Neural progenitor cell (in vitro differentiated cells): ENCODE data around the gene CHCT1.

Experiments
- EZH2 ChIP-seq: fragments of 200-600 bp; sonication (generic); IDR thresholded peaks from 2 replicates; pipeline ENCODE4 v1.6.1; 2017; ENCODE audit warnings: antibody characterized with exemption, mild to moderate bottlenecking, moderate library complexity
- EZH2phosphoT487 ChIP-seq: fragments of 200-600 bp; sonication (generic); IDR thresholded peaks from 2 replicates; pipeline ENCODE4 v1.6.1; 2017; ENCODE audit warnings: antibody characterized with exemption
- TF ChIP-seq, protein P1 (sequence below): fragments of 200-600 bp; sonication (generic); IDR thresholded peaks from 2 replicates; pipeline ENCODE4 v1.5.1; 2017; ENCODE audit warnings: antibody characterized with exemption, mild to moderate bottlenecking

DNA sequence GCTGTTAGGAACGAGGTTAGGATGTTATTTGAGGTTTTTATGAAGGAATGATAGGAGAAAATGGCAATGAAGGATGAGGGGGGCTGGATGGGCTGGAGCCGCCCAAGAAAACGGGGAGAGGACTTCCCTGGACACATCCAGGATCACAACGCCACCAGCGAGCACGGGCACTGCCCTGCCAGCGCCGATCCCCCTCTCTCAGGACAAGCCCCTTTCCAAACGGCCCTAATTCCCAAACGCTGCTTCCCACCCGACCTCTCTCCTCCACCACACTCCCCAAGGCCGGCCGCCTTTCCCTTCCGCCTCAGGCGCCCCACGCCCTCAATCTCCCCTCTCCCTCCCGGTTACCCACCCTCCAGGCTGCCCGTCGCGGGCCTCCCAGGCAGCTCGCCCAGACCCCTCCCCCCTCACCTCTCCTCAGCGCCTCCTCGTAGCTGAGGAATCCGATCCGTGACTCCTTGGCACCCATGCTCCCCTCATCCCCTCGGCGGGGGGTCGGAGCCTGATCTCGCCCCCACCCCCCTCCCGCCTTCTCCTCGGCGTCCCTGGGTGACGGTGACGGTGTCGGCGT is 30.7 kb upstream of the CHCT1 start:
- TF ChIP-seq EZH2 (no peak), EZH2phosphoT487 (no peak)
- TF ChIP-seq, protein P1, sequence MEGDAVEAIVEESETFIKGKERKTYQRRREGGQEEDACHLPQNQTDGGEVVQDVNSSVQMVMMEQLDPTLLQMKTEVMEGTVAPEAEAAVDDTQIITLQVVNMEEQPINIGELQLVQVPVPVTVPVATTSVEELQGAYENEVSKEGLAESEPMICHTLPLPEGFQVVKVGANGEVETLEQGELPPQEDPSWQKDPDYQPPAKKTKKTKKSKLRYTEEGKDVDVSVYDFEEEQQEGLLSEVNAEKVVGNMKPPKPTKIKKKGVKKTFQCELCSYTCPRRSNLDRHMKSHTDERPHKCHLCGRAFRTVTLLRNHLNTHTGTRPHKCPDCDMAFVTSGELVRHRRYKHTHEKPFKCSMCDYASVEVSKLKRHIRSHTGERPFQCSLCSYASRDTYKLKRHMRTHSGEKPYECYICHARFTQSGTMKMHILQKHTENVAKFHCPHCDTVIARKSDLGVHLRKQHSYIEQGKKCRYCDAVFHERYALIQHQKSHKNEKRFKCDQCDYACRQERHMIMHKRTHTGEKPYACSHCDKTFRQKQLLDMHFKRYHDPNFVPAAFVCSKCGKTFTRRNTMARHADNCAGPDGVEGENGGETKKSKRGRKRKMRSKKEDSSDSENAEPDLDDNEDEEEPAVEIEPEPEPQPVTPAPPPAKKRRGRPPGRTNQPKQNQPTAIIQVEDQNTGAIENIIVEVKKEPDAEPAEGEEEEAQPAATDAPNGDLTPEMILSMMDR: no peak
